ENCODE data around the gene EEPD1. TPM values are rescaled to one million over a fixed set of nuclear protein-coding genes. Genes with fewer than 3 reads are reported as not detected.

The EEPD1 gene
- total RNA-seq, 1 donor from 2014 or later: 27.8 TPM

GRCh38 chr7:36192053-36192824 lies 39.2 kb downstream of the EEPD1 start:
- no peak for DNase-seq

GRCh38 chr7:36192877-36193276 lies 39.8 kb downstream of the EEPD1 start:
- no peak for DNase-seq

- DNase-seq: no peak
These were observed 45.8 kb downstream of the EEPD1 start for GRCh38 chr7:36198854-36199266.

DNA sequence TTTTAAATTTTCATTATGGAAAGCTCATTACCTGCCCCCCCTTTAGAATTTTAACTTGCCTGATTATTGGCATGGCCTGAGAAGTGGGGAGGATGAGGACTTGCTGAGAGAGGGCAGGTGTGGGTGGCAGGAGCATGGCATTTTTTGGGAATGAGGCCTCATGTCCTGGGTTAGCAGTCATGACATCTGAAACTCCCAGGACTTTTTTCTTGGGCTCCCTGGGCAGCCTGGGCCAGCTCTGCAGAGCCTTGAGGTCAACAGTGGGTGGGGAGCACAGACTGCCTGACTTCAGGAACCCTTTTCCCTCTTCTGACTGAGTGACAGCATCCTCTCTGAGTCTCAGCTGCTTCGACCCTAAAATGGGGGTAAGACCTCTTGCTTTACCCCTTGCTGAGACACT lies 46.3 kb downstream of the EEPD1 start:
- no peak for DNase-seq

- no peak for DNase-seq
These were observed 48.2 kb downstream of the EEPD1 start for GRCh38 chr7:36201122-36201723.

DNA sequence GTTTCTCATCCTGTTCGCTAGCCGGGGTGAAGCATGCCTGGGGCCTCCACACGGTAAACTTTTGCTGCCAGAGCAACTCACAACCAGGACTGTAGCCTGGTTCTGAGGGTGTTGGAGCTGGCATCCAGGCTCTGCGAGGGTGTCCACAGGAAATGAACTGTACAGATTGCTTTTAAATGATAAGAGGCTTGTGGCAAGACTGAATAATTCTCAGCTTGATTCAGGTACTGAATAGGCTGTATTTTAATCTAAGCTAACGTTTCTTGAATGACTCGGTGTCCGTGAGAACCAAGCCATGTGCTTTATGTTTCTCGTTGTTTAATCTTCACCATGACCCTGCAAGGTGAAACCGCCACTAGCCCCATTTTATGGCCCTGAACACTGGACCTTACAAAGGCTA lies 49.3 kb downstream of the EEPD1 start:
- DNase-seq: no peak

DNA sequence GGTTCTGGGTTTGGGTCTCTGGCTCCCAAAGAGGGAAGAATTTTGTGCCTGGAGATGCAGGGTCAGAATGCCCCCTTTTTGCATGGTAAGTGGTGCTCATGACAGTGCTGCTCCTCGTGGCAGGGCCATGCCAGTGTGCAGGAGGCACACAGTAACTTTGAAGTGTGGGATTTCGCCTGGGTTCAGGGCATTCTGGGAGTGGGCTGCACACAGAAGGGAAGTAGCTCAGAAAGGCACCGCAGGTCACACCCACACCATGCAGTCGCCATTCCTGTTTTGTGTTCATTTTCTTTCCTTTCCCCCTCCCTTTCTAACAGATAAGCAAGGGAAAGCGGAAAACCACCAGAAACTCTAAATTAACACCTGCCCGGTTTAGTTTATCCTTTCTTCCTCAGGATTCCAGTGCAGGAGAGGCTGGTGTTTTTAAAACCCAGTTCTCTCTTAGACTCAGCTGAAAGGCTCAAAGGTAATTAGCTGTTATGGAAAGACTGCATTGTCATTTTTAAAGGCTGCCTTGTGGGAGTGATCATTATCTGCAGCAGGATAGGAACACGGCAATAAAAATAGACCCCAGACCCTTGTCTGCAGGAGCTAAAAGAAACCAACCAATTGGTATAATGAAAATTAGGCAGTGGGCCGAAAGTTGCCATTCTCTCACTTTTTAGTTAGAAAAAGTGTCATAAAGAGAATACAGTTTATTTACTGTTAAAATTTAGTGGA lies 50.2 kb downstream of the EEPD1 start:
- no peak for DNase-seq

DNA sequence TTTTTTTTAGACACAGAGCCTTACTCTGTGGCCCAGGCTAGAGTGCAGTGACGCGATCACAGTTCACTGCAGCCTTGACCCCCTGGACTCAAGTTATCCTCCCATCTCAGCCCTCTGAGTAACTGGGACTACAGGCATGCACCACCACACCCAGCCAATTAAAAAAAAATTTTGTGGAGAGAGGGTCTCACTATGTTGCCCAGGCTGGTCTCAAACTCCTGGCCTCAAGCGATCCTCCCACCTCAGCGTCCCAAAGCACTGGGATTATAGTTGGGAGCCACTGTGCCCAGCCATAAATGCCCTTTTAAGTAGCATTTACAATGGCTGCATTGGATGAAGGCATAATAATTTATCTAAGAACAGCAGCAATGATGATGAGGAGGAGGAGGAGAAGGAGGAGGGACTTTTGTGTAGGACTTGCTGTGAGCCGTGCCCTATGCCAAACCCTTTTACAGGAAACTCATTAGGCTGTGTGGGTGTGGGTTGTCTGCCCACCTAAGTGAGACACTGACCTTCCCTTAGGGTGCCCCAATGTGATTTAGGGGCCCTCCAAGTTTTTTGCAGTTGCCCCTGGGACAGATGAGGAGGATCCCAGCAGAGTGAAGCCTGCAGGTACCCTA lies 51.1 kb downstream of the EEPD1 start:
- DNase-seq: no peak

DNA sequence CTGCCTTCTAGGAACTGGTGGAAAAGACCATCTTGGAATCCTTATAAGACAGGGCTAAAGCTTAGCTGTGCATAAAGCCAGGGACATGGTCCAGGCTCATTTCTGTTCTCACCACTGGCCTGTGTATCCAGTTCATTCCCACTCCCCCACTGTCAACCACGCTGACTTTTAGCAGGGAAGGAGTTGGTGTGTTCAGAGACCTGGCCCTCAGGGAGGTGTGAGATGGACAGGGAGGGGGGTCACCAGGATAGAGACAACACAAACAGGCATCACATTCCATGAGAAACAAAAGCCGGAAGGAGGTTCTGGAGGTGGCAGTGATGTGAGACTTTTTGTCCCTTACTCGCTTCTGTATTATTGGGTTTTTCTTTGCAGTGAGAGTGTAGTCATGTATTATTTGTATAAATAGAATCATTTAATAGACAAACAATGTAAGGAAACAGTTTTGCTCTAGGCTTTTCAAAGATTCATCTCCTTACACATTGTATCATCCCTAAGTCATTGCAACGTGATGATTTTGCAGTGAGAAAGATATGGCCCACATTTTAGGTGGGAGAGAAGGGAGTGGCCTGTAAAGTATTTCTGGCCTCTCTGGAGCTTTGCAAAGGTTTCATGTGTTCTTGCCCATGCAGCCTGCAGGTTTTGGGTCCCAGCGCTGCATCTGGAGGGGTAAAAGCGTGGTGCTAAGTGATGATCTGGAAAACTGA lies 52.0 kb downstream of the EEPD1 start:
- no peak for DNase-seq

DNA sequence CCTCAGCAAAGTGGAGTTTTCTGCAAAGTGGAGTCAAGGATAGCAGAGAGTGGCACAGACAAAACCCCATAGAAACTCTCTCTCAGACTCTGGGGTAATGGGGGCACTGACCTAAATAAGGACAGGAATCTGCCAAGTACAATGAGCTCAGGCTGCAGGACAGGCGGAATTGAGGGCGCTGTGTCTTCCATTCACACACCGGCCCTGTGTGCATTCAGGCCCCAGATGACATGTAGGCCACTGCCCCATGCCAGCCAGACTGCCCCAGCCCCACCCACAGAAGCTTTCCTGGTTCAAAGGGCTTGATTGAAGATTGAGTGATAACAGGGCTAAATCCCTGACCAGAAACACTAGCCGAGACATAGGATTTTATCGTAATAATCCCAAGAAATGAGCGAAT lies 52.7 kb downstream of the EEPD1 start:
- no peak for DNase-seq

GRCh38 chr7:36207451-36208291 lies 54.6 kb downstream of the EEPD1 start:
- peak; percentile 33 for DNase-seq

GRCh38 chr7:36208426-36208825 lies 55.4 kb downstream of the EEPD1 start:
- no peak for DNase-seq

DNA sequence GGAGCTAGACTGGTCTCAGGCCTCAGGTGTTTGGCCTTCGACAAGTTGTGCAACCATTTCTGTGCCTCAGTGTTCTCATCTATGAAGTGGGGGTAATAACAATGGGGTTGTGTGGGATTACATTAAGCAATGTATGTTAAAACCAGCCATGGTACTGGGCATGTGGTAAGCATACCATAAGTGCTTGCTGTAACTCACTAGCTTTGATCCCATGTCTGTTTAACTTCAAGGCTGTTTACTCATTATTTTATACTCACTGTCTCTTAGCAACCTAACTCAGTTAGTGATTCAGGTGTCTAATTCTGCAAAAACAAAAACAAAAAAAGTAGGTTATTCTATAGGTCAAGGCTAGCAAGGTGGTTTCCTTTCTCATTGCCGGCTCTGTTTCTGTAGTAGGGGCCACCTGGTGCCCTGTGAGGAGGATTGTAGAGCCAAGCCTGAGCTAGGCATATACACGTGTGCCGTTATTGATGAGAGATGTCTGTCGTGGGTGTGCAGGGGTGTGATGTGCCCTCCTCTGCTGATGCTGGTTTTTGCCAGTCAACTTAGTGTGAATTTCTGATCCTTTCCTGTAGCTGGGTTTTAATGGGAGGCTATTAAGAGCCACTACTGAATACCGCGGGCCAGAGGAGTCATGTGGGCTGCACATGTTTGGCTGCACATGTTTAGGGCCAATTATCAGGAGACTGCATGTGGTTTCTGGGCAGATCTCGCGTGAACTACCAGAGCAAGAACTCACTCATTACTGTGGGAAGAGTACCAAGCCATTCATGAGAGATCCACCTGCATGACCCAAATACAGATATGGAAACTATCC lies 56.2 kb downstream of the EEPD1 start:
- no peak for DNase-seq

DNA sequence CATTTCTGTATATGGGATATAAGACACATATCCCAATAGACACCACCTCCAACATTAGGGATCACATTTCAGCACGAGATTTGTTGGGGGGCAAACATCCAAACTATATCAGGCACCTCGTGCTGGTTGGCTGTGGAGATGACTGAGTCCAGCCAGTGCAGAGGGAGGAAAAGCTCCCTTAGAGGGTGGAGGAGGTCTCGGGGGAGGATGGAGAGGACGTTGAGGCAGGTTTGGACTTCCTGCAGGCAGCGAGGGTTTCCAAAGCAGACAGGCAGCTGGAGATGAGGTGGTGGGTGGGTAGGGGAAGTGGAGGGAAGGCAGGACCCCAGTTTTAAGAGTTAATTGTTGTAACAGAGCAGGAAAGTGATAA lies 56.7 kb downstream of the EEPD1 start:
- DNase-seq: no peak

- no peak for DNase-seq
These were observed 57.4 kb downstream of the EEPD1 start for GRCh38 chr7:36210291-36210922.

DNA sequence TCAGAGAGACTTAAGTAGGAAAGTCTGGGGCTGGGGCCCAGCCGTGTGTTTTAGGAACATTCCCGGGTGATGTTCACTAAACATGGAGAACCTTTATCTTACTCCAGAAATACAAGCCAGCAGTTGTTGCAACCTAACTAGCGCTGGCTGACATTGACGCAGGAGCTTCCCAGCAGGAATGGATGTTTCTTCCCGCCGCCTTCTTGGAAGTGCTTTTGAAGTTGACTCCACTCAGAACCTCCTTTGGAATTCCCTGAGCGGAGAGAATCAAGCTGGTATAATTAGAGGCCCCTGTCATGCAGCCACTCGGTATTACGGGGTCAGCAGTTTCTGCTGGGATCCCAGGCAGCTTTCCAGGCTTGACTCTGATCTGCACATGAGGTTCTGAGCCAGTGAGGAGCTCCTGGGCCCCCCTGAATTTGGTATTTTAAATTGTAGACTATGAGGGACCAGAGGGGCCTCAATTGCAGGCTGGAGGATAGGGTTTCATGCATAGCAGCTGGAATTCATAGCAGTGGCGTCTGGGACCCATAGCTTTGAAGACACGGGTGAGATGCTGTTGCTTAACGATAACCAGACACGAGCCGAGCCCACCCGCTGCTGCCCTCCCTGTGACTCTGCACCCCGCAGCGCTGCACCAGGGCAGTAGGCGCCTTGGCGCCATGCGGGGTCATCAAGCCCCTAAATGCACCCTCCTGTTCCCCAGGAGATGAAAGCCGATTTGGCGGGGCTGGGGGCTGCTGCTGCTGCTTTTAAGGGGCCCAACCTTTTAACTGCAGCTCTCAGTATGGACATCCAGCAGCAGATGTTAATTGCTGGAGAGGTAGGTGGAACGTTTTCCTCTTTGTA lies 61.8 kb downstream of the EEPD1 start:
- DNase-seq: no peak

DNA sequence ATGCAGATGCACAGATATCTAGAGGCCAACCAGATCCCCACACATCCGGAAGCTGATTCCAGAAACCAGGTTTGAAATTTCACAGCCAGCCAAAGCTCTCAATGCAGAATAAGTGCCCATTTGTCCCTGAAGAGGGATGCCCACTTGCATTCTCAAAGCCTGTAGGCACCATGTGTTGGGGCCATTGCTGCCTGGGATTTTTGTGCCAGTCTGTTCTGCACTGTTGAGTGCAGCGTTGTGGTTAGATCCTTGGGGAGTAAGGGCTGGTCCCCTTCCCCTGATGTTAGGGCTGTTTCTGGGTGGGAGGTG lies 62.4 kb downstream of the EEPD1 start:
- no peak for DNase-seq

DNA sequence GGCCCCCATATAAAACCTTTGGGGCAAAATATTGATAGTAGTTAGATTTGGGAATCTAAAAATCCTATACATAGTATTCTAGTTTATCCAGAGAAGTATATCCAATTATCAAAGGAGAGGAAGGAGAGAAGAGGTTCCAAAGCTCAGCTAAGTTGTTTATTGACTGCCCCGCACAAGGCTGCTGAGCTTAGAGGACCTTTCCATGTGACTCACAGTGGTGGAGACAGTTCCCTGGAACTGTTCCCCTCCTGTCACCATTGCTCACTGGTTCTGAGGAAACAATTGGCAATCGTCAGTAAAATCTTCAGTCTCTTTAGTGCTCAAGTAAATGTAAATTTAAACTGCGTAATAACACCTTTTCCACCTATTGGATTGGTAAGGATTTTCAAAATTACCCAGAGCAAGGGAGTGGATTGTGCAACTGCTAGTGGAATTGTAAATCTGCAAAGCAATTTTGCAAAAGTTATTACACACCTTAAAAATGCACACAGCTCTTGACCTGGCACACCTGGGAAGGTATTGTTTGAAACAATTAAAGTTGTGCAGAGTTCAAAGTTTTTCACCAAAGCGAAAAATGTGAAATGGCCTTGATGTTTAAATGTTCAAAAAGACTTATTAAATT lies 63.1 kb downstream of the EEPD1 start:
- DNase-seq: no peak
